BJ (cell line): ENCODE data around the gene GCNT2. TPM values are rescaled to one million over a fixed set of nuclear protein-coding genes. Genes with fewer than 3 reads are reported as not detected.
"Not testable (repeated sequence)": the region's sequence is repeated elsewhere in the genome, so short reads cannot be mapped to it uniquely, and the experiment has no call there.

Source experiments
- CTCF ChIA-PET: fragments of 350-600 bp; formaldehyde crosslinking; extraction: SDS; loops from one replicate; lab custom pipeline; 2021; ENCODE audit warnings: antibody characterized with exemption, inconsistent platforms; lab: Yijun Ruan, JAX
- POLR2A ChIA-PET: fragments of 300-600 bp; sonication (Branson Sonifier 250); formaldehyde crosslinking; extraction: SDS; loops from one replicate; lab custom pipeline; 2021; ENCODE audit warnings: antibody characterized with exemption; lab: Charles Lee
- DNase-seq: peaks from one replicate; pipeline ENCODE4 v3.0.0-alpha.2; 2011; ENCODE audit warnings: low read depth
- H3K27me3 ChIP-seq: 2 replicates; pipeline ENCODE4 v1.6.0; 2011; ENCODE audit warnings: low read length; ENCODE audit not compliant: control insufficient read depth, insufficient read depth
- H3K36me3 ChIP-seq: 2 replicates; pipeline ENCODE4 v1.5.1; 2011; ENCODE audit warnings: low read length; ENCODE audit not compliant: control insufficient read depth, insufficient read depth
- H3K4me3 ChIP-seq: 2 replicates; pipeline ENCODE4 v1.5.1; 2011; ENCODE audit warnings: low read depth, mild to moderate bottlenecking, control low read depth, low read length
- CTCF ChIP-seq: IDR thresholded peaks from 2 replicates; pipeline ENCODE4 v1.5.1; 2011; ENCODE audit warnings: low read depth, mild to moderate bottlenecking, control low read depth, inconsistent platforms, low read length, moderate library complexity; ENCODE audit not compliant: insufficient read depth
- polyA plus RNA-seq: library from polyadenylated mRNA; depleted of rRNA; stranded (reverse); fragments of >200 nt; gene quantifications from 2 replicates; pipeline ENCODE4 v1.2.3, GENCODE V29; 2011

GCNT2 gene
- polyA plus RNA-seq, 1 experiment: 0.04 TPM

GRCh38 chr6:10613723-10614122 is 92.6 kb downstream of the GCNT2 start:
- Histone ChIP-seq H3K36me3 (no peaks in the 10 kb centered on the region), H3K27me3 (no peaks in the 10 kb centered on the region), H3K4me3 (no peak overlapping the region)
- no peak for DNase-seq
- no peak for TF ChIP-seq CTCF
- POLR2A ChIA-PET: no interaction called here
- CTCF ChIA-PET: no interaction called here

- Histone ChIP-seq H3K36me3 (no peaks in the 10 kb centered on the region), H3K4me3 (no peak overlapping the region), H3K27me3 (no peaks in the 10 kb centered on the region)
- ChIA-PET POLR2A (no interaction called here), CTCF (no interaction called here)
- no peak for DNase-seq
- TF ChIP-seq CTCF: no peak
These were observed 94.5 kb downstream of the GCNT2 start for GRCh38 chr6:10615675-10616074.

- POLR2A ChIA-PET, H3K36me3 ChIP-seq, H3K4me3 ChIP-seq, DNase-seq, H3K27me3 ChIP-seq: not testable (repeated sequence)
- CTCF ChIA-PET: interaction anchor here (0.6 kb wide), 1 partner anchor 22 kb away, joined by 3 read pairs; no protein-coding TSS in a partner anchor
These were observed 95.1 kb downstream of the GCNT2 start for GRCh38 chr6:10616266-10616665.

GRCh38 chr6:10617008-10617696 is 96.0 kb downstream of the GCNT2 start:
- Histone ChIP-seq H3K4me3 (no peak overlapping the region), H3K27me3 (no peaks in the 10 kb centered on the region), H3K36me3 (no peaks in the 10 kb centered on the region)
- ChIA-PET CTCF (no interaction called here), POLR2A (no interaction called here)
- TF ChIP-seq CTCF: no peak
- no peak for DNase-seq

- ChIA-PET CTCF (no interaction called here), POLR2A (no interaction called here)
- no peaks in the 10 kb centered on the region for H3K27me3 ChIP-seq
- TF ChIP-seq CTCF: no peak
- H3K4me3 ChIP-seq: no peak overlapping the region
- H3K36me3 ChIP-seq: no peaks in the 10 kb centered on the region
- DNase-seq: no peak
These were observed 97.3 kb downstream of the GCNT2 start for GRCh38 chr6:10618409-10618808.

GRCh38 chr6:10621213-10621612 is 100.1 kb downstream of the GCNT2 start:
- Histone ChIP-seq H3K4me3 (no peak overlapping the region), H3K27me3 (no peaks in the 10 kb centered on the region), H3K36me3 (no peaks in the 10 kb centered on the region)
- no peak for TF ChIP-seq CTCF
- DNase-seq: no peak
- CTCF ChIA-PET: no interaction called here
- POLR2A ChIA-PET: no interaction called here
